GM23338 (cell line): ENCODE measurements around the gene FOXP1. TPM values are rescaled to one million over a fixed set of nuclear protein-coding genes. Genes with fewer than 3 reads are reported as not detected.

Experiments
- ATAC-seq: fragments of 200-7000 bp; cut with Tn5 transposase; 3 replicates; pipeline ENCODE4 v1.9.1; 2020
- DNase-seq: peaks from one replicate; pipeline ENCODE4 v3.0.0-alpha.2; 2015; ENCODE audit warnings: low spot score
- H2AFZ ChIP-seq: fragments of 200-600 bp; sonication (generic); 2 replicates; pipeline ENCODE4 v1.8.0; 2016; ENCODE audit warnings: antibody characterized with exemption, mild to moderate bottlenecking, moderate library complexity
- H3F3A ChIP-seq: fragments of 200-600 bp; sonication (generic); replicated peaks from 2 replicates; pipeline ENCODE4 v1.8.0; 2017; ENCODE audit warnings: antibody characterized with exemption, mixed run types, low read depth
- H3K27ac ChIP-seq: fragments of 200-600 bp; sonication (generic); 2 replicates; pipeline ENCODE4 v1.6.1; 2016; ENCODE audit warnings: low read depth
- H3K27me3 ChIP-seq: fragments of 200-600 bp; sonication (generic); 2 replicates; pipeline ENCODE4 v1.8.0; 2016; ENCODE audit warnings: mild to moderate bottlenecking, mixed run types, moderate library complexity; ENCODE audit not compliant: insufficient read depth
- H3K36me3 ChIP-seq: fragments of 200-600 bp; sonication (generic); 2 replicates; pipeline ENCODE4 v1.8.0; 2016; ENCODE audit warnings: mild to moderate bottlenecking; ENCODE audit not compliant: insufficient read depth
- H3K4me1 ChIP-seq: fragments of 200-600 bp; sonication (generic); 2 replicates; pipeline ENCODE4 v1.8.0; 2016; ENCODE audit warnings: mild to moderate bottlenecking, moderate library complexity; ENCODE audit not compliant: insufficient read depth
- H3K4me2 ChIP-seq: fragments of 200-600 bp; sonication (generic); 2 replicates; pipeline ENCODE4 v1.7.1; 2017; ENCODE audit warnings: mixed run types
- H3K4me3 ChIP-seq: fragments of 200-600 bp; sonication (generic); 2 replicates; pipeline ENCODE4 v1.6.1; 2016; ENCODE audit warnings: mixed run types
- H3K79me2 ChIP-seq: fragments of 200-600 bp; sonication (generic); replicated peaks from 2 replicates; pipeline ENCODE4 v1.8.0; 2017; ENCODE audit warnings: mild to moderate bottlenecking; ENCODE audit not compliant: insufficient read depth
- H3K9me2 ChIP-seq: fragments of 200-600 bp; sonication (generic); 2 replicates; pipeline ENCODE4 v1.8.0; 2017; ENCODE audit not compliant: insufficient read depth
- H4K20me1 ChIP-seq: fragments of 200-600 bp; sonication (generic); replicated peaks from 2 replicates; pipeline ENCODE4 v1.8.0; 2017; ENCODE audit warnings: mild to moderate bottlenecking; ENCODE audit not compliant: insufficient read depth
- H3K27ac Mint-ChIP-seq: 2 replicates; pipeline ENCODE4 v1.8.0; 2020; ENCODE audit warnings: inconsistent platforms, mild to moderate bottlenecking, moderate library complexity, mixed read lengths
- H3K27me3 Mint-ChIP-seq: 3 replicates; pipeline ENCODE4 v1.8.0; 2022; ENCODE audit warnings: low read depth, mild to moderate bottlenecking, moderate library complexity, mixed read lengths, inconsistent platforms; ENCODE audit not compliant: insufficient read depth, poor library complexity
- H3K36me3 Mint-ChIP-seq: 3 replicates; pipeline ENCODE4 v1.8.0; 2021; ENCODE audit warnings: low read depth, mild to moderate bottlenecking, inconsistent platforms, moderate library complexity, mixed read lengths
- H3K4me1 Mint-ChIP-seq: 3 replicates; pipeline ENCODE4 v1.8.0; 2020; ENCODE audit warnings: mild to moderate bottlenecking, inconsistent platforms, mixed read lengths
- H3K4me3 Mint-ChIP-seq: 3 replicates; pipeline ENCODE4 v1.8.0; 2021; ENCODE audit warnings: moderate library complexity, mild to moderate bottlenecking, inconsistent platforms, mixed read lengths
- H3K9me3 Mint-ChIP-seq: 3 replicates; pipeline ENCODE4 v1.8.0; 2020; ENCODE audit warnings: moderate library complexity, mild to moderate bottlenecking, inconsistent platforms, mixed read lengths
- CREB1 ChIP-seq: fragments of 250-450 bp; sonication (Bioruptor Pico); IDR thresholded peaks from 2 replicates; pipeline ENCODE4 v1.5.0; 2020; ENCODE audit warnings: low read depth, mild to moderate bottlenecking, moderate library complexity
- EZH2 ChIP-seq: fragments of 200-600 bp; sonication (generic); IDR thresholded peaks from one replicate; pipeline ENCODE4 v1.8.0; 2017; ENCODE audit warnings: antibody characterized with exemption, mild to moderate bottlenecking, low read depth; ENCODE audit not compliant: unreplicated experiment
- JUNB ChIP-seq: IDR thresholded peaks from one replicate; pipeline ENCODE4 v1.6.1; 2016; ENCODE audit warnings: antibody characterized with exemption; ENCODE audit not compliant: unreplicated experiment
- POLR2AphosphoS5 ChIP-seq: IDR thresholded peaks from 2 replicates; pipeline ENCODE4 v1.6.1; 2016; ENCODE audit warnings: antibody characterized with exemption, low read depth
- REST ChIP-seq: IDR thresholded peaks from one replicate; pipeline ENCODE4 v1.6.1; 2018; ENCODE audit warnings: antibody characterized with exemption; ENCODE audit not compliant: unreplicated experiment
- STAT1 ChIP-seq: IDR thresholded peaks from one replicate; pipeline ENCODE4 v1.6.1; 2016; ENCODE audit warnings: antibody characterized with exemption; ENCODE audit not compliant: unreplicated experiment
- ZNF114 ChIP-seq: fragments of 250-450 bp; sonication (Bioruptor Pico); IDR thresholded peaks from 2 replicates; pipeline ENCODE4 v1.5.0; 2020; ENCODE audit warnings: mild to moderate bottlenecking, moderate library complexity
- polyA plus RNA-seq: library from polyadenylated mRNA; unstranded; fragments of >200 nt; fragmentation: Nextera tagmentation; extraction: Ambion mirVana; gene quantifications from 2 replicates; pipeline ENCODE4 v1.2.1, GENCODE V29; 2016
- total RNA-seq: library from RNA; depleted of rRNA; stranded (reverse); fragments of >200 nt; shearing (Covaris generic); gene quantifications from 2 replicates; pipeline ENCODE4 v1.2.3, GENCODE V29; 2014
- TF ChIP-seq, protein P1 (sequence below): fragments of 250-450 bp; sonication (Bioruptor Pico); IDR thresholded peaks from 2 replicates; pipeline ENCODE4 v1.5.0; 2020; ENCODE audit warnings: mild to moderate bottlenecking, moderate library complexity
- TF ChIP-seq, protein P2 (sequence below): IDR thresholded peaks from 2 replicates; pipeline ENCODE4 v1.6.1; 2016; ENCODE audit warnings: antibody characterized with exemption
- TF ChIP-seq, protein P3 (sequence below), 2 experiments: fragments of 200-600 bp in 1 of 2; sonication (generic) in 1 of 2; conservative IDR thresholded peaks; 2 replicates each; pipeline versions ENCODE4 v1.5.1 to v1.6.1; 2016 to 2017; ENCODE audit warnings: antibody characterized with exemption in 2 of 2, low read depth in 2 of 2, mild to moderate bottlenecking in 2 of 2, moderate library complexity in 1 of 2

The FOXP1 gene
- total and polyA plus RNA-seq, 2 experiments from 2014 or later = 32.9 to 35.5 TPM

DNA sequence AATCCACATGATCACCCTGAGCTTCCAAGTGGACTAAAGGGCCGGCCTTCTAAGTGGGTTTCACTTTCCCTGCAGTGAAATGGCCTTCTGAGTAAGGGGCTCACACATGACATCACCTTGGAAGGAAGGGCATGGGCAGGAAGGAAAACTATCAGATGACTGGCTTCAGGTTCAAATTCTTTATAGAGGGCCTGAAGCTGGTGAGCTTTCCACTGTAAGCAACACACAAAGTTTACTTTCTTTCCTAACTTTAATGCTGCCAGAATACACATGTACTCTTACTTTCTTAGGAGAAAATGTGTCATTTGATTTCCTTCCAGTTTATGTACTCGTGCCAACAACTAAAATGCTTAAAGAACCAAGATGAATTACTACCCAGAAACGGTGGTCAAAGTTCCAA is 475.6 kb downstream of the FOXP1 start:
- no peak for TF ChIP-seq JUNB
- TF ChIP-seq REST = no peak
- TF ChIP-seq, protein P1, sequence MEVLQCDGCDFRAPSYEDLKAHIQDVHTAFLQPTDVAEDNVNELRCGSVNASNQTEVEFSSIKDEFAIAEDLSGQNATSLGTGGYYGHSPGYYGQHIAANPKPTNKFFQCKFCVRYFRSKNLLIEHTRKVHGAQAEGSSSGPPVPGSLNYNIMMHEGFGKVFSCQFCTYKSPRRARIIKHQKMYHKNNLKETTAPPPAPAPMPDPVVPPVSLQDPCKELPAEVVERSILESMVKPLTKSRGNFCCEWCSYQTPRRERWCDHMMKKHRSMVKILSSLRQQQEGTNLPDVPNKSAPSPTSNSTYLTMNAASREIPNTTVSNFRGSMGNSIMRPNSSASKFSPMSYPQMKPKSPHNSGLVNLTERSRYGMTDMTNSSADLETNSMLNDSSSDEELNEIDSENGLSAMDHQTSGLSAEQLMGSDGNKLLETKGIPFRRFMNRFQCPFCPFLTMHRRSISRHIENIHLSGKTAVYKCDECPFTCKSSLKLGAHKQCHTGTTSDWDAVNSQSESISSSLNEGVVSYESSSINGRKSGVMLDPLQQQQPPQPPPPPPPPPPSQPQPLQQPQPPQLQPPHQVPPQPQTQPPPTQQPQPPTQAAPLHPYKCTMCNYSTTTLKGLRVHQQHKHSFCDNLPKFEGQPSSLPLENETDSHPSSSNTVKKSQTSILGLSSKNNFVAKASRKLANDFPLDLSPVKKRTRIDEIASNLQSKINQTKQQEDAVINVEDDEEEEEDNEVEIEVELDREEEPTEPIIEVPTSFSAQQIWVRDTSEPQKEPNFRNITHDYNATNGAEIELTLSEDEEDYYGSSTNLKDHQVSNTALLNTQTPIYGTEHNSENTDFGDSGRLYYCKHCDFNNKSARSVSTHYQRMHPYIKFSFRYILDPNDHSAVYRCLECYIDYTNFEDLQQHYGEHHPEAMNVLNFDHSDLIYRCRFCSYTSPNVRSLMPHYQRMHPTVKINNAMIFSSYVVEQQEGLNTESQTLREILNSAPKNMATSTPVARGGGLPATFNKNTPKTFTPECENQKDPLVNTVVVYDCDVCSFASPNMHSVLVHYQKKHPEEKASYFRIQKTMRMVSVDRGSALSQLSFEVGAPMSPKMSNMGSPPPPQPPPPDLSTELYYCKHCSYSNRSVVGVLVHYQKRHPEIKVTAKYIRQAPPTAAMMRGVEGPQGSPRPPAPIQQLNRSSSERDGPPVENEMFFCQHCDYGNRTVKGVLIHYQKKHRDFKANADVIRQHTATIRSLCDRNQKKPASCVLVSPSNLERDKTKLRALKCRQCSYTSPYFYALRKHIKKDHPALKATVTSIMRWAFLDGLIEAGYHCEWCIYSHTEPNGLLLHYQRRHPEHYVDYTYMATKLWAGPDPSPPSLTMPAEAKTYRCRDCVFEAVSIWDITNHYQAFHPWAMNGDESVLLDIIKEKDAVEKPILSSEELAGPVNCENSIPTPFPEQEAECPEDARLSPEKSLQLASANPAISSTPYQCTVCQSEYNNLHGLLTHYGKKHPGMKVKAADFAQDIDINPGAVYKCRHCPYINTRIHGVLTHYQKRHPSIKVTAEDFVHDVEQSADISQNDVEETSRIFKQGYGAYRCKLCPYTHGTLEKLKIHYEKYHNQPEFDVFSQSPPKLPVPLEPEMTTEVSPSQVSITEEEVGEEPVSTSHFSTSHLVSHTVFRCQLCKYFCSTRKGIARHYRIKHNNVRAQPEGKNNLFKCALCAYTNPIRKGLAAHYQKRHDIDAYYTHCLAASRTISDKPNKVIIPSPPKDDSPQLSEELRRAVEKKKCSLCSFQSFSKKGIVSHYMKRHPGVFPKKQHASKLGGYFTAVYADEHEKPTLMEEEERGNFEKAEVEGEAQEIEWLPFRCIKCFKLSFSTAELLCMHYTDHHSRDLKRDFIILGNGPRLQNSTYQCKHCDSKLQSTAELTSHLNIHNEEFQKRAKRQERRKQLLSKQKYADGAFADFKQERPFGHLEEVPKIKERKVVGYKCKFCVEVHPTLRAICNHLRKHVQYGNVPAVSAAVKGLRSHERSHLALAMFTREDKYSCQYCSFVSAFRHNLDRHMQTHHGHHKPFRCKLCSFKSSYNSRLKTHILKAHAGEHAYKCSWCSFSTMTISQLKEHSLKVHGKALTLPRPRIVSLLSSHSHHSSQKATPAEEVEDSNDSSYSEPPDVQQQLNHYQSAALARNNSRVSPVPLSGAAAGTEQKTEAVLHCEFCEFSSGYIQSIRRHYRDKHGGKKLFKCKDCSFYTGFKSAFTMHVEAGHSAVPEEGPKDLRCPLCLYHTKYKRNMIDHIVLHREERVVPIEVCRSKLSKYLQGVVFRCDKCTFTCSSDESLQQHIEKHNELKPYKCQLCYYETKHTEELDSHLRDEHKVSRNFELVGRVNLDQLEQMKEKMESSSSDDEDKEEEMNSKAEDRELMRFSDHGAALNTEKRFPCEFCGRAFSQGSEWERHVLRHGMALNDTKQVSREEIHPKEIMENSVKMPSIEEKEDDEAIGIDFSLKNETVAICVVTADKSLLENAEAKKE (CRISPR knock-in tag) = no peak
- no peak for TF ChIP-seq STAT1
- TF ChIP-seq CREB1 (CRISPR knock-in tag) = no peak
- TF ChIP-seq, protein P2, sequence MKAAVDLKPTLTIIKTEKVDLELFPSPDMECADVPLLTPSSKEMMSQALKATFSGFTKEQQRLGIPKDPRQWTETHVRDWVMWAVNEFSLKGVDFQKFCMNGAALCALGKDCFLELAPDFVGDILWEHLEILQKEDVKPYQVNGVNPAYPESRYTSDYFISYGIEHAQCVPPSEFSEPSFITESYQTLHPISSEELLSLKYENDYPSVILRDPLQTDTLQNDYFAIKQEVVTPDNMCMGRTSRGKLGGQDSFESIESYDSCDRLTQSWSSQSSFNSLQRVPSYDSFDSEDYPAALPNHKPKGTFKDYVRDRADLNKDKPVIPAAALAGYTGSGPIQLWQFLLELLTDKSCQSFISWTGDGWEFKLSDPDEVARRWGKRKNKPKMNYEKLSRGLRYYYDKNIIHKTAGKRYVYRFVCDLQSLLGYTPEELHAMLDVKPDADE = no peak
- no peak for TF ChIP-seq POLR2AphosphoS5
- TF ChIP-seq, protein P3, sequence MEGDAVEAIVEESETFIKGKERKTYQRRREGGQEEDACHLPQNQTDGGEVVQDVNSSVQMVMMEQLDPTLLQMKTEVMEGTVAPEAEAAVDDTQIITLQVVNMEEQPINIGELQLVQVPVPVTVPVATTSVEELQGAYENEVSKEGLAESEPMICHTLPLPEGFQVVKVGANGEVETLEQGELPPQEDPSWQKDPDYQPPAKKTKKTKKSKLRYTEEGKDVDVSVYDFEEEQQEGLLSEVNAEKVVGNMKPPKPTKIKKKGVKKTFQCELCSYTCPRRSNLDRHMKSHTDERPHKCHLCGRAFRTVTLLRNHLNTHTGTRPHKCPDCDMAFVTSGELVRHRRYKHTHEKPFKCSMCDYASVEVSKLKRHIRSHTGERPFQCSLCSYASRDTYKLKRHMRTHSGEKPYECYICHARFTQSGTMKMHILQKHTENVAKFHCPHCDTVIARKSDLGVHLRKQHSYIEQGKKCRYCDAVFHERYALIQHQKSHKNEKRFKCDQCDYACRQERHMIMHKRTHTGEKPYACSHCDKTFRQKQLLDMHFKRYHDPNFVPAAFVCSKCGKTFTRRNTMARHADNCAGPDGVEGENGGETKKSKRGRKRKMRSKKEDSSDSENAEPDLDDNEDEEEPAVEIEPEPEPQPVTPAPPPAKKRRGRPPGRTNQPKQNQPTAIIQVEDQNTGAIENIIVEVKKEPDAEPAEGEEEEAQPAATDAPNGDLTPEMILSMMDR (conservative IDR thresholded peaks at IDR 0.05; ENCODE audit: low read depth in 2 of 2) = no peak
- no peak for TF ChIP-seq ZNF114
- TF ChIP-seq EZH2 = no peak
- no peak for DNase-seq
- Histone ChIP-seq H2AFZ (no peak overlapping the region), H3K27me3 (no peaks in the 10 kb centered on the region), H3K4me1 (peaks cover 11% of the 10 kb centered on the region), H3K36me3 (no peaks in the 10 kb centered on the region), H3K4me2 (no peak overlapping the region), H4K20me1 (0 out of 2 replicates have a peak, but pooled peaks cover 4% of the 10 kb centered on the region), H3K27ac (no peak overlapping the region), H3K9me2 (no peaks in the 10 kb centered on the region), H3K79me2 (no peaks in the 10 kb centered on the region; the same call in 1 of the 2 replicates), H3K4me3 (no peak overlapping the region), H3F3A (no peaks in the 10 kb centered on the region)
- Mint-ChIP-seq H3K9me3 (no peaks in the 10 kb centered on the region), H3K36me3 (peaks cover 5% of the 10 kb centered on the region; the same call in 1 of the 3 replicates), H3K4me1 (peaks cover 16% of the 10 kb centered on the region), H3K27me3 (peaks cover 2% of the 10 kb centered on the region), H3K27ac (no peak overlapping the region), H3K4me3 (no peak overlapping the region)
- no peak for ATAC-seq
